ENCODE data around the gene PPIAL4G.
"Not testable (repeated sequence)": the region's sequence is repeated elsewhere in the genome, so short reads cannot be mapped to it uniquely, and the experiment has no call there.

Gene PPIAL4G

DNA sequence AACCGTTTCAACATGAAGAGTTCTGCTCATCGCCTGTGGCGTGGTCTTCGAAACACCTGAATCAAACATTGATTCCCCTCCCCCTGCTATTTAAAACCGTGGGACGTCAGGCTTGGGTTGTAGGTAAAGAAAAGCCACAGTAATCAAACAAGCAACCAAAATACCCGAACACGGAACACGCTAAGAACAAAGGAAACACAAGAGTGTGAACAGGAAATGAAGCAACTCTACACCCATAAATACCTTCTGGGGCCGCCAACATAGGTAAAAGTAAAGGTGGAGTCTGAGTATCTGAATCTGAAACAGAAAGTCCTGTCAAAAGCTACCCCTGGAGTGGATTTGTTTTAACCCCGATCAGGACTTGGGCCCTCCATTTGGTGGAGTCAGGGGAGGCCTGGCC is 24.7 kb downstream of the PPIAL4G start:
- Mint-ChIP-seq H3K4me3 (peak overlapping the region; percentile 90), H3K27ac (peak overlapping the region; percentile 96)
- not testable (repeated sequence) for H3K4me1 Mint-ChIP-seq (ENCODE audit: low read depth); H3K9me3 Mint-ChIP-seq; H3K36me3 Mint-ChIP-seq (ENCODE audit: low read depth); H3K27me3 Mint-ChIP-seq (ENCODE audit: low read depth)
- DNase-seq (ENCODE audit: low spot score) = peak; percentile 29

DNA sequence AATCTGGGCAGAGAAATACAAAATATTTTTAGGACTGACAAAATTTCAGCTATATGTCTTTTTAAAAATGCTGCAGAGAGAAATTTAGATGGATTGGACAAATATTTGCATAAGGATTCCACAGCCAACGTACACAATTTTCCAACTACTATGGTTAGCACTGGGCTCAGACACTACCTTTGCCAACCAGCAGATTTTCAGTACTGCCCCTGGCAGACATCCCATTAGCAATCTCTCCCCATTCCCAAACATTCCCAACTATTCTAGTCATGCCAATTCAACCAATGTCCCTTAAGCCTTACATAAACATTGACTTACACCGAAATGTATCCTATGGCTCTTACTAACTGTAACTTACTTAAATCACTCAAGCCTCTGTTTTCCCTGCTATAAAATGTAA is 30.3 kb downstream of the PPIAL4G start:
- H3K27me3 Mint-ChIP-seq (ENCODE audit: low read depth); H3K36me3 Mint-ChIP-seq (ENCODE audit: low read depth); H3K27ac Mint-ChIP-seq: not testable (repeated sequence)

GRCh38 chr1:148439654-148440325 is 43.3 kb downstream of the PPIAL4G start:
- H3K36me3 Mint-ChIP-seq (ENCODE audit: low read depth) = peaks cover 13% of the 10 kb centered on the region
- DNase-seq (ENCODE audit: low spot score); H3K4me1 Mint-ChIP-seq (ENCODE audit: low read depth); H3K27ac Mint-ChIP-seq; H3K27me3 Mint-ChIP-seq (ENCODE audit: low read depth); H3K9me3 Mint-ChIP-seq; H3K4me3 Mint-ChIP-seq: not testable (repeated sequence)

More for the DNA sequence above, 30.3 kb downstream of the PPIAL4G start:
- H3K9me3 Mint-ChIP-seq; H3K4me3 Mint-ChIP-seq; DNase-seq (ENCODE audit: low spot score); H3K4me1 Mint-ChIP-seq (ENCODE audit: low read depth): not testable (repeated sequence)

DNA sequence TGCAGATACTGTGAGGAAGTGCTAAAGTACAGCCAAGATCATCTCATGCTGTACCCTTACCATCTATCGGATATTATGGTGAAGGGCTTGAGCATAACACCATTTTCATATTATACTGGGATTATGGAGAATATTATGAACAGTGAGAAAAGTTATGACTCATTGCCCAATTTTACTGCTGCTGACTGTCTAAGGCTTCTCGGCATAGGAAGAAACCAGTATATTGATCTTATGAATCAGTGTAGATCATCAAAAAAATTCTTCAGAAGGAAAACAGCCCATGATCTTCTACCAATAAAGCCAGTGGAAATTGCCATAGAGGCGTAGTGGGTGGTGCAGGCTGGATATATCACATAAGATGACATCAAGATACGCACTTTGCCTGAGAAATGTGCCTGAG is 47.7 kb downstream of the PPIAL4G start:
- H3K27ac Mint-ChIP-seq = no peak overlapping the region
- DNase-seq (ENCODE audit: low spot score) = no peak

GRCh38 chr1:148434832-148435231 is 48.3 kb downstream of the PPIAL4G start:
- Mint-ChIP-seq H3K4me3 (no peak overlapping the region), H3K27ac (no peak overlapping the region), H3K27me3 (ENCODE audit: low read depth) (no peaks in the 10 kb centered on the region), H3K4me1 (ENCODE audit: low read depth) (peaks cover 7% of the 10 kb centered on the region), H3K9me3 (peaks cover 3% of the 10 kb centered on the region), H3K36me3 (ENCODE audit: low read depth) (peaks cover 41% of the 10 kb centered on the region)
- DNase-seq (ENCODE audit: low spot score) = no peak

More for the DNA sequence above, 47.7 kb downstream of the PPIAL4G start:
- Mint-ChIP-seq H3K36me3 (ENCODE audit: low read depth) (peaks cover 37% of the 10 kb centered on the region), H3K4me1 (ENCODE audit: low read depth) (peaks cover 7% of the 10 kb centered on the region), H3K27me3 (ENCODE audit: low read depth) (no peaks in the 10 kb centered on the region), H3K9me3 (peaks cover 4% of the 10 kb centered on the region), H3K4me3 (no peak overlapping the region)

DNA sequence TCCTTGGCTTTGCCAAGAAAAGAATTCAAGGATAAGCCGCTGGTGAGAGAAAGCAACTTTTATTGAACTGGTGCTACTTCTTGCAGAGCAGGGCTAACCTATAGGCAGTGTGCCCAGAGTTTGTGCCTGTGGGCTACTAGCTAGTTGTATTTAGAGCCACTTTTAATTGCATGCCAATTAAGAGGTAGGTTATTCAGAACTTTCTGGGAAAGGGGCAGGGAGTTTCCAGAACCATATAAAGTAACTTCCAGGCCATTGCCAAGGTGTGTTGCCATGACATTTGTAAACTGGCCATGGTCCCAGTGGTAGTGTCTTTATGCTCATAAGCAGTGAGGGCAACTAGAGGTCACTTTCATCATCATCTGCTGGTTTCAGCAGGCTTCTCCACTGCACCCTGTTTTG is 50.2 kb downstream of the PPIAL4G start:
- H3K27me3 Mint-ChIP-seq (ENCODE audit: low read depth); DNase-seq (ENCODE audit: low spot score); H3K27ac Mint-ChIP-seq; H3K4me3 Mint-ChIP-seq; H3K9me3 Mint-ChIP-seq; H3K4me1 Mint-ChIP-seq (ENCODE audit: low read depth): not testable (repeated sequence)
- H3K36me3 Mint-ChIP-seq (ENCODE audit: low read depth) = peaks cover 56% of the 10 kb centered on the region

Data from T-helper 2 cell treated with Interferon-gamma antibody and Interleukin-4, amounts not matched to agents 5 μg/mL and 100 μg/mL, for 36 hours (primary cell).